ENCODE measurements around the gene GARNL3. TPM values are rescaled to one million over a fixed set of nuclear protein-coding genes. Genes with fewer than 3 reads are reported as not detected.
A peak's percentile ranks its signal among the peaks of the same experiment; 100 is the strongest.

The GARNL3 gene
- total and polyA plus RNA-seq, 2 donors (not counting 3 experiments of a cell fraction or from before 2014, with no cell fraction given), result 1.4 to 8.3 TPM

- no peaks in the 10 kb centered on the region for H3K9me1 ChIP-seq (replicated peaks; ENCODE audit: control insufficient read depth, extremely low read depth, insufficient read depth, low read length)
- POLR2A ChIA-PET, result interaction anchor here (0.7 kb wide), 1 partner anchor 14 kb away, joined by 5 read pairs; no protein-coding TSS in a partner anchor
- no peak overlapping the region for H3K4me3 ChIP-seq (replicated peaks in 1 of 3; ENCODE audit: insufficient read depth in 1 of 3, low read depth in 1 of 3, low read length in 3 of 3)
- no peaks in the 10 kb centered on the region for H3K4me1 ChIP-seq (ENCODE audit: control insufficient read depth, extremely low read depth, insufficient read depth, low read length)
- no peak overlapping the region for H3K4me2 ChIP-seq (ENCODE audit: insufficient read depth, low read length)
- CTCF ChIA-PET, result interaction anchor here (0.6 to 1.9 kb wide), 4 partner anchors 10 to 111 kb away, joined by 3 to 7 read pairs (median 3); partner anchors contain the start of genes SLC2A8 and ZNF79
- H3K36me3 ChIP-seq (ENCODE audit: control insufficient read depth in 2 of 2, extremely low read depth in 1 of 2, insufficient read depth in 2 of 2, low read length in 2 of 2), result peaks cover 3 to 6% of the 10 kb centered on the region in 2 experiments
- intact Hi-C loops (cut with micrococcal nuclease) (no loop called here), dilution Hi-C loops (cut with MboI; ENCODE audit: extremely low pct_ligation_motif_present, low sequenced_read_pairs) (no loop called here)
- no peak overlapping the region for H2AFZ ChIP-seq (ENCODE audit: low read depth, low read length)
- no peak for TF ChIP-seq CTCF (IDR thresholded peaks at IDR 0.05; ENCODE audit: extremely low read depth in 1 of 2, insufficient read depth in 1 of 2, low read depth in 1 of 2, low read length in 2 of 2)
- FAIRE-seq (no peak), DNase-seq (ENCODE audit: low read depth, low spot score) (no peak)
- H3K9ac ChIP-seq (replicated peaks; ENCODE audit: extremely low read depth, insufficient read depth, low read length), result no peak overlapping the region
- no peaks in the 10 kb centered on the region for H4K20me1 ChIP-seq (replicated peaks; ENCODE audit: control insufficient read depth, extremely low read depth, insufficient read depth, low read length)
- H3K27ac ChIP-seq (ENCODE audit: insufficient read depth, low read depth, low read length), result no peak overlapping the region
- no peaks in the 10 kb centered on the region for H3K9me3 ChIP-seq (replicated peaks; ENCODE audit: control insufficient read depth, insufficient read depth, low read length)
- H3K79me2 ChIP-seq (ENCODE audit: control insufficient read depth, insufficient read depth, low read length), result no peaks in the 10 kb centered on the region
- H3K27me3 ChIP-seq (ENCODE audit: control insufficient read depth in 2 of 2, insufficient read depth in 2 of 2, low read length in 2 of 2), result no peaks in the 10 kb centered on the region
- BruUV-seq (replicated peaks), result TSS peak; percentile 27
Observed at GRCh38 chr9:127406799-127407491, 142.4 kb downstream of the GARNL3 start.

- ChIA-PET POLR2A (no interaction called here), CTCF (interaction anchor here (0.9 to 1.9 kb wide), 3 partner anchors 10 to 17 kb away, joined by 3 to 7 read pairs (median 3); partner anchors contain the start of genes SLC2A8 and ZNF79)
- Histone ChIP-seq H3K4me1 (ENCODE audit: control insufficient read depth, extremely low read depth, insufficient read depth, low read length) (no peaks in the 10 kb centered on the region), H3K79me2 (ENCODE audit: control insufficient read depth, insufficient read depth, low read length) (no peaks in the 10 kb centered on the region), H4K20me1 (replicated peaks; ENCODE audit: control insufficient read depth, extremely low read depth, insufficient read depth, low read length) (no peaks in the 10 kb centered on the region), H3K27me3 (ENCODE audit: control insufficient read depth in 2 of 2, insufficient read depth in 2 of 2, low read length in 2 of 2) (no peaks in the 10 kb centered on the region), H3K9me1 (replicated peaks; ENCODE audit: control insufficient read depth, extremely low read depth, insufficient read depth, low read length) (no peaks in the 10 kb centered on the region), H3K27ac (ENCODE audit: insufficient read depth, low read depth, low read length) (no peak overlapping the region), H3K9me3 (replicated peaks; ENCODE audit: control insufficient read depth, insufficient read depth, low read length) (no peaks in the 10 kb centered on the region), H3K4me3 (replicated peaks in 1 of 3; ENCODE audit: insufficient read depth in 1 of 3, low read depth in 1 of 3, low read length in 3 of 3) (no peak overlapping the region), H3K9ac (replicated peaks; ENCODE audit: extremely low read depth, insufficient read depth, low read length) (no peak overlapping the region), H3K36me3 (ENCODE audit: control insufficient read depth in 2 of 2, extremely low read depth in 1 of 2, insufficient read depth in 2 of 2, low read length in 2 of 2) (peaks cover 3 to 6% of the 10 kb centered on the region in 2 experiments), H2AFZ (ENCODE audit: low read depth, low read length) (no peak overlapping the region), H3K4me2 (ENCODE audit: insufficient read depth, low read length) (no peak overlapping the region)
- FAIRE-seq (no peak), DNase-seq (ENCODE audit: low read depth, low spot score) (no peak)
- dilution Hi-C loops (cut with MboI; ENCODE audit: extremely low pct_ligation_motif_present, low sequenced_read_pairs), result no loop called here
- no TSS peak for BruUV-seq (replicated peaks)
- intact Hi-C loops (cut with micrococcal nuclease), result no loop called here
- TF ChIP-seq CTCF (IDR thresholded peaks at IDR 0.05; ENCODE audit: extremely low read depth in 1 of 2, insufficient read depth in 1 of 2, low read depth in 1 of 2, low read length in 2 of 2) (no peak), EZH2 (IDR thresholded peaks at IDR 0.05; ENCODE audit: borderline replicate concordance, low read depth, low read length, severe bottlenecking) (no peak), JUN (IDR thresholded peaks at IDR 0.05; ENCODE audit: borderline replicate concordance, insufficient read depth, insufficient read length, low read depth) (no peak), MYC (IDR thresholded peaks at IDR 0.05; ENCODE audit: low read depth, low read length) (no peak), POLR2A (IDR thresholded peaks at IDR 0.05; ENCODE audit: low read depth, low read length) (no peak), GATA2 (IDR thresholded peaks at IDR 0.05; ENCODE audit: insufficient read depth, insufficient read length, low read depth, low read length) (no peak), FOS (IDR thresholded peaks at IDR 0.05; ENCODE audit: borderline replicate concordance, insufficient read depth, low read length) (no peak), POLR2AphosphoS5 (IDR thresholded peaks at IDR 0.05; ENCODE audit: insufficient read depth, low read depth, low read length) (no peak)
- TF ChIP-seq, protein P1, sequence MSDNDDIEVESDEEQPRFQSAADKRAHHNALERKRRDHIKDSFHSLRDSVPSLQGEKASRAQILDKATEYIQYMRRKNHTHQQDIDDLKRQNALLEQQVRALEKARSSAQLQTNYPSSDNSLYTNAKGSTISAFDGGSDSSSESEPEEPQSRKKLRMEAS (IDR thresholded peaks at IDR 0.05; ENCODE audit: insufficient read depth, insufficient read length), result no peak
Observed at GRCh38 chr9:127407492-127407843, 142.9 kb downstream of the GARNL3 start.
